BJ (cell line): ENCODE measurements around the gene GORASP2. TPM values are rescaled to one million over a fixed set of nuclear protein-coding genes. Genes with fewer than 3 reads are reported as not detected.

Experiments used
- CTCF ChIA-PET: fragments of 350-600 bp; formaldehyde crosslinking; extraction: SDS; loops from one replicate; lab custom pipeline; 2021; ENCODE audit warnings: antibody characterized with exemption, inconsistent platforms; lab: Yijun Ruan, JAX
- POLR2A ChIA-PET: fragments of 300-600 bp; sonication (Branson Sonifier 250); formaldehyde crosslinking; extraction: SDS; loops from one replicate; lab custom pipeline; 2021; ENCODE audit warnings: antibody characterized with exemption; lab: Charles Lee
- DNase-seq: peaks from one replicate; pipeline ENCODE4 v3.0.0-alpha.2; 2011; ENCODE audit warnings: low read depth
- H3K27me3 ChIP-seq: 2 replicates; pipeline ENCODE4 v1.6.0; 2011; ENCODE audit warnings: low read length; ENCODE audit not compliant: control insufficient read depth, insufficient read depth
- H3K36me3 ChIP-seq: 2 replicates; pipeline ENCODE4 v1.5.1; 2011; ENCODE audit warnings: low read length; ENCODE audit not compliant: control insufficient read depth, insufficient read depth
- H3K4me3 ChIP-seq: 2 replicates; pipeline ENCODE4 v1.5.1; 2011; ENCODE audit warnings: low read depth, mild to moderate bottlenecking, control low read depth, low read length
- polyA minus RNA-seq: library from RNA; depleted of rRNA, polyadenylated mRNA; stranded (reverse); fragments of >200 nt; gene quantifications from 2 replicates; pipeline ENCODE4 v1.2.3, GENCODE V29; 2011; rRNA and poly(A)+ RNA removed
- polyA plus RNA-seq: library from polyadenylated mRNA; depleted of rRNA; stranded (reverse); fragments of >200 nt; gene quantifications from 2 replicates; pipeline ENCODE4 v1.2.3, GENCODE V29; 2011; rRNA removed
- TF ChIP-seq, protein P1 (sequence below): IDR thresholded peaks from 2 replicates; pipeline ENCODE4 v1.5.1; 2011; ENCODE audit warnings: low read depth, mild to moderate bottlenecking, control low read depth, inconsistent platforms, low read length, moderate library complexity; ENCODE audit not compliant: insufficient read depth

The GORASP2 gene
- polyA plus RNA-seq (186 and 194 TPM in 2 replicates), polyA minus RNA-seq (69.7 and 129 TPM in 2 replicates)

DNA sequence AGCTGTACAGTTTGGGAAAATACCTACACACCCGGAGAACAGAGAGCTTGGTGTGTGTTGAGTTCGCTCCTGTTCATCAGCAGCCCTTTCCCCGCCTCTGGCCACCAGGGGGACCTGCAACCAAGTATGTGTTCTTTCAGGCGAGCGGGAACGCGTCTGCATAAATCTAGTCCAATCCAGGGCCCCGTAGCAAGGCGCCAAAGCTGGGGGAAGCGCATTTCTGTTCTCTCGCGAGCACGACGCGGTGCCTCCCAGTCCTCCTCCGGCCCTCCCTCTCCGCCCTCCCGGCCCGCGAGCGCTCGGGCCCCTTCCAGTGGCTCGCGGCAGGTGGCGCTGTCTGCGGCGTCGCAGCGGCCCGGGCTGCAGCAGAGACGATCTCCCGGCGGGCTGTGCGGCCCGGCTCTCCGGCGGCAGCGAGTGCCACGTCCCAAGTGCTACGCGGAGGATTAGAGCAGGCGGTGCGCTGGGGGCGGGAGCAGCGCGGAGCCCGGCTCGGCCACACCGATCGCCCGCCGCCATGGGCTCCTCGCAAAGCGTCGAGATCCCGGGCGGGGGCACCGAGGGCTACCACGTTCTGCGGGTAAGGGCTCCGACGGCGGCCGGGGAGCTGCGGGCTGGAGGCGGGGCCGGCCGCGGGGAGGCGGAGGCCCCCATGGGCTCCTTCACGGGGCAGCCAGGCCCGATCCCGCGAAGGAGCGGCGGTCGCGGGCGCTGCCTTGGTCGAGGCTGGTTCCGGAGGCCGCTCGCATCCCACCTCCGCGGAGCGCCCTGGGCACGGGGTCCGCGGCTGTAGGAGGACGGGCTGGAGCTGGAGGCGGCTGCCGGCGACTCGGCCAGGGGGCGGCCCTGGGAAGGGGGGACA is at the start of gene GORASP2:
Gene GORASP2, plus strand, starts transcription at position 430 of the 862 bp plus-strand sequence. Its CDS starts 88 bp downstream, at position 518.
- peak within 1 kb of the TSS; percentile 78 for H3K4me3 ChIP-seq
- POLR2A ChIA-PET = no interaction called here
- no peaks in the 10 kb centered on the region for H3K36me3 ChIP-seq
- DNase-seq = peak; percentile 96
- TF ChIP-seq, protein P1, sequence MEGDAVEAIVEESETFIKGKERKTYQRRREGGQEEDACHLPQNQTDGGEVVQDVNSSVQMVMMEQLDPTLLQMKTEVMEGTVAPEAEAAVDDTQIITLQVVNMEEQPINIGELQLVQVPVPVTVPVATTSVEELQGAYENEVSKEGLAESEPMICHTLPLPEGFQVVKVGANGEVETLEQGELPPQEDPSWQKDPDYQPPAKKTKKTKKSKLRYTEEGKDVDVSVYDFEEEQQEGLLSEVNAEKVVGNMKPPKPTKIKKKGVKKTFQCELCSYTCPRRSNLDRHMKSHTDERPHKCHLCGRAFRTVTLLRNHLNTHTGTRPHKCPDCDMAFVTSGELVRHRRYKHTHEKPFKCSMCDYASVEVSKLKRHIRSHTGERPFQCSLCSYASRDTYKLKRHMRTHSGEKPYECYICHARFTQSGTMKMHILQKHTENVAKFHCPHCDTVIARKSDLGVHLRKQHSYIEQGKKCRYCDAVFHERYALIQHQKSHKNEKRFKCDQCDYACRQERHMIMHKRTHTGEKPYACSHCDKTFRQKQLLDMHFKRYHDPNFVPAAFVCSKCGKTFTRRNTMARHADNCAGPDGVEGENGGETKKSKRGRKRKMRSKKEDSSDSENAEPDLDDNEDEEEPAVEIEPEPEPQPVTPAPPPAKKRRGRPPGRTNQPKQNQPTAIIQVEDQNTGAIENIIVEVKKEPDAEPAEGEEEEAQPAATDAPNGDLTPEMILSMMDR = peak; percentile 94
- CTCF ChIA-PET = interaction anchor here (0.5 to 2.7 kb wide), 29 partner anchors 8 to 1187 kb away, joined by 3 to 26 read pairs (median 5); no protein-coding TSS in a partner anchor
- no peaks in the 10 kb centered on the region for H3K27me3 ChIP-seq

DNA sequence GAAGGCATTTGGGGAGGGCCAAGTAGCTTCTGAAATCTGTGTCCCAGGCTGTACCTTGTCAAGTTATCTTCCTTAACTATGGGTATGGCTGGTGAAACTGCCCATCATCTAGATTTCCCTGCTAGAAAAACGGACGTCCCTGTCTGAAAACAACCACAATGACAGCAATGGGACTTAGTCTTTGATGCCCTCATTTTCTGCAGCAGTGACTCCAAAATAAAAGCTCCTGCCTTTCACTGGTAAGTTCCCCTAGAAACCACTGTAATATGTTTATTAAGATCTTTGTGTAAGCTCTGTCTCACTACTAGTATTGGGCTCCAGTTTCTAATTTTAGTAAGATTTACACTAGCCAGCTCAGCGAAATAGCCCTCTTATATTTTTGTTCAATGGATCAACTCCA is 47.2 kb upstream of the GORASP2 start:
- Histone ChIP-seq H3K36me3 (no peaks in the 10 kb centered on the region), H3K4me3 (no peak overlapping the region), H3K27me3 (peaks cover 5% of the 10 kb centered on the region)
- TF ChIP-seq, protein P1 = no peak
- no peak for DNase-seq
- ChIA-PET CTCF (interaction anchor here (6.7 kb wide), 1 partner anchor 9 kb away, joined by 40 read pairs; no protein-coding TSS in a partner anchor), POLR2A (no interaction called here)

DNA sequence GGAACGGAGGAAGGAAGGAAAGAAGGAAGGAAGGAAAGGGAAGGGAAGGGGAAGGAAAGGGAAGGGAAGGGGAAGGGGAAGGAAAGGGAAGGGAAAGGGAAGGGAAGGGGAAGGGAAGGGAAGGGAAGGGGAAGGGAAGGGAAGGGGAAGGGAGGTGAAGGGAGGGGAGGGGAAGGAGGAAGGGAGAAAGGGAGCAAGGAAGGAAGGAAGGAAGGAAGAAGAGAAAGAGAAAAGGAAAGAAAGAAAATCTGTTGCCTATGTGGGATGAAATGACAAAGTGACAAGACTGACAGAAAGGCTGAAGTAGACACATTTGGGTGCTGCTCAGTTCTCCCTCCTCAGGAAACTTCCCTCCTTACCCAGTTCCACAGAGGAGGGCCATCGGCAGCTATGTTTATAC is 46.3 kb upstream of the GORASP2 start:
- Histone ChIP-seq H3K27me3 (peaks cover 5% of the 10 kb centered on the region), H3K36me3 (no peaks in the 10 kb centered on the region), H3K4me3 (no peak overlapping the region)
- ChIA-PET POLR2A (no interaction called here), CTCF (interaction anchor here (6.7 kb wide), 1 partner anchor 10 kb away, joined by 40 read pairs; no protein-coding TSS in a partner anchor)
- DNase-seq = no peak
- TF ChIP-seq, protein P1 = no peak

DNA sequence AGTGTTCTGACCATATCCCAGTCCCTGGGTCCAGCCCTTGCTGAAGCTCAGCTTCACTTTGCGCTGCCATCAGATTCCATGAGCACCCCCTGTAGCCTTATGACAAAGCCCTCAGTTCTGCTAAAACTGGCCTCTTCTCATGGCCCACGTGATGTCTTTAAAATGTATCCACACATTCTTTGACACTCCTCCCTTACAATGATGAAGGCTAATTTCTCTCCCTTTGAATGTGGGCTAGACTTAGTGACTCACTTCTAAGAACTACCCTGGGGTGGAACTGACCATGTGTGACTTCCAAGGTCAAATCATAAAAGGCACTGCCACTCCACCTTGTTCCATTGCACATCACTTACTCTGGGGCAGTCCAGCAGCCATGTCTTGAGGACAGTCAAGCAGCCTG is 45.4 kb upstream of the GORASP2 start:
- ChIA-PET POLR2A (no interaction called here), CTCF (interaction anchor here (3.6 to 6.7 kb wide), 2 partner anchors 11 to 12 kb away, joined by 13 to 40 read pairs; no protein-coding TSS in a partner anchor)

More for the DNA sequence above, 45.4 kb upstream of the GORASP2 start:
- Histone ChIP-seq H3K4me3 (no peak overlapping the region), H3K27me3 (peaks cover 5% of the 10 kb centered on the region), H3K36me3 (no peaks in the 10 kb centered on the region)
- no peak for DNase-seq
- TF ChIP-seq, protein P1 = no peak
